Activated CD8-positive, alpha-beta T cell treated with anti-CD3 and anti-CD28 coated beads for 36 hours (primary cell): ENCODE results near the gene AP1S3. TPM values are rescaled to one million over a fixed set of nuclear protein-coding genes. Genes with fewer than 3 reads are reported as not detected.

ENCODE experiments used
- ATAC-seq: fragments of 200-7000 bp; cut with Tn5 transposase; one replicate; pipeline ENCODE4 v1.10.0; 2021; ENCODE audit warnings: mild to moderate bottlenecking, moderate library complexity
- CTCF ChIA-PET: fragments of 350-600 bp; sonication (Branson Sonifier 250); formaldehyde crosslinking; loops from one replicate; lab custom pipeline; 2021; ENCODE audit warnings: antibody characterized with exemption; lab: Charles Lee
- POLR2A ChIA-PET: fragments of 350-600 bp; sonication (Branson Sonifier 250); formaldehyde crosslinking; loops from one replicate; lab custom pipeline; 2021; ENCODE audit warnings: antibody characterized with exemption; lab: Charles Lee
- DNase-seq: peaks from one replicate; pipeline ENCODE4 v3.0.0-alpha.2; 2020
- H3K27ac Mint-ChIP-seq: one replicate; pipeline ENCODE4 v1.8.0; 2021; ENCODE audit warnings: mild to moderate bottlenecking, mixed read lengths
- H3K27me3 Mint-ChIP-seq: one replicate; pipeline ENCODE4 v1.8.0; 2021; ENCODE audit warnings: mixed read lengths
- H3K36me3 Mint-ChIP-seq: one replicate; pipeline ENCODE4 v1.8.0; 2021; ENCODE audit warnings: low read depth, mixed read lengths
- H3K4me1 Mint-ChIP-seq: one replicate; pipeline ENCODE4 v1.8.0; 2021; ENCODE audit warnings: low read depth, mixed read lengths
- H3K4me3 Mint-ChIP-seq: one replicate; pipeline ENCODE4 v1.8.0; 2021; ENCODE audit warnings: mild to moderate bottlenecking, moderate library complexity, mixed read lengths
- H3K9me3 Mint-ChIP-seq: one replicate; pipeline ENCODE4 v1.8.0; 2021; ENCODE audit warnings: mixed read lengths
- intact Hi-C: fragments of 100-400 bp; cut with micrococcal nuclease; formaldehyde crosslinking; loops from one replicate; pipeline ENCODE4 v1.10.0; 2022
- total RNA-seq, 2 experiments: library from RNA; stranded (reverse); gene quantifications; one replicate each; pipeline ENCODE4 v1.2.3, GENCODE V29; 2021
- TF ChIP-seq, protein P1 (sequence below): fragments of 200-600 bp; IDR thresholded peaks from one replicate; pipeline ENCODE4 v1.8.0; 2022; ENCODE audit warnings: antibody characterized with exemption, mild to moderate bottlenecking

AP1S3 gene
- total RNA-seq, 2 experiments from 2014 or later, result 5.7 to 6.6 TPM

DNA sequence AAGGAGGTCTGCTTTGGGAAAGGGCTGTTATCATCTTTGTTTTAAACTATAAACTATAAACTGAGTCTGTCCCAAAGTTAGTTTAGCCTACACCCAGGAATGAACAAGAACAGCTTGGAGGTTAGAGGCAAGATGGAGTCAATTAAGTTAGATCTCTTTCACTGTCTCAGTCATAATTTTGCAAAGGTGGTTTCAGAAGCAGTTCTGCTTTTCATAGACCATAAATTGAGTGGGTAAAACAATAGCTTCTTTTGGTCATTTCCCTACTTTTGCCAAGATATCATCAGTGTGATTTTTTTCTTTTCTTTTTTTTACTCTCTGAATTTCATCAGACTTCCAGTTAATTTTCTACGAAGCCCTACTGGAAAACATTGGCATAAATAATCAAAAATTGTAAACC is 117.0 kb downstream of the AP1S3 start:
- H3K36me3 Mint-ChIP-seq, result no peaks in the 10 kb centered on the region
- H3K27me3 Mint-ChIP-seq, result peaks cover 4% of the 10 kb centered on the region
- H3K9me3 Mint-ChIP-seq, result peaks cover 2% of the 10 kb centered on the region
- no peak overlapping the region for H3K4me3 Mint-ChIP-seq
- DNase-seq, result no peak
- no peak overlapping the region for H3K27ac Mint-ChIP-seq
- ChIA-PET POLR2A (no interaction called here), CTCF (interaction anchor here (1.1 kb wide), 1 partner anchor 40 kb away, joined by 3 read pairs; no protein-coding TSS in a partner anchor)
- ATAC-seq, result no peak
- TF ChIP-seq, protein P1, sequence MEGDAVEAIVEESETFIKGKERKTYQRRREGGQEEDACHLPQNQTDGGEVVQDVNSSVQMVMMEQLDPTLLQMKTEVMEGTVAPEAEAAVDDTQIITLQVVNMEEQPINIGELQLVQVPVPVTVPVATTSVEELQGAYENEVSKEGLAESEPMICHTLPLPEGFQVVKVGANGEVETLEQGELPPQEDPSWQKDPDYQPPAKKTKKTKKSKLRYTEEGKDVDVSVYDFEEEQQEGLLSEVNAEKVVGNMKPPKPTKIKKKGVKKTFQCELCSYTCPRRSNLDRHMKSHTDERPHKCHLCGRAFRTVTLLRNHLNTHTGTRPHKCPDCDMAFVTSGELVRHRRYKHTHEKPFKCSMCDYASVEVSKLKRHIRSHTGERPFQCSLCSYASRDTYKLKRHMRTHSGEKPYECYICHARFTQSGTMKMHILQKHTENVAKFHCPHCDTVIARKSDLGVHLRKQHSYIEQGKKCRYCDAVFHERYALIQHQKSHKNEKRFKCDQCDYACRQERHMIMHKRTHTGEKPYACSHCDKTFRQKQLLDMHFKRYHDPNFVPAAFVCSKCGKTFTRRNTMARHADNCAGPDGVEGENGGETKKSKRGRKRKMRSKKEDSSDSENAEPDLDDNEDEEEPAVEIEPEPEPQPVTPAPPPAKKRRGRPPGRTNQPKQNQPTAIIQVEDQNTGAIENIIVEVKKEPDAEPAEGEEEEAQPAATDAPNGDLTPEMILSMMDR, result no peak
- H3K4me1 Mint-ChIP-seq, result no peaks in the 10 kb centered on the region
- intact Hi-C loops, result no loop called here

DNA sequence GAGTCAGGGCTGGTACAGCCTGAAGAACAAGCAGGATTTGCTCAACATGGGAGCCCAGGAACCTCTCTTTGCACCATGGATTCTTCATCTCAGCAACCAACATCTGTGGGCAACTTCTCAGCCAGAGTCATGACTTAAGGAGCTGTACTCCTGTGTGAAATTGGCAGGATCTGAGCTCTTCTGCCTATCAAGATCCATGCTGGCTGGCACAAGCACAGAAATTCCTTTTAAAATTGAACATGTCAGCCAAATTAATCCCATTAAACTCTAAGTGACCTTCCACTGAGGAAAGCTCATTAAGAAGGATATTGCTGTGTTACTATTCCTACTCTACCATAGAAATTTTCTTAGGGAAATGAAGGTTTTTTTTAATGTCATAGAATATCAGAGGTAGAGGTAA is 124.7 kb downstream of the AP1S3 start:
- Mint-ChIP-seq H3K27me3 (peaks cover 4% of the 10 kb centered on the region), H3K36me3 (no peaks in the 10 kb centered on the region), H3K4me1 (no peaks in the 10 kb centered on the region), H3K4me3 (no peak overlapping the region), H3K9me3 (no peaks in the 10 kb centered on the region), H3K27ac (no peak overlapping the region)
- CTCF ChIA-PET, result no interaction called here
- no peak for ATAC-seq
- DNase-seq, result no peak
- TF ChIP-seq, protein P1, result no peak
- intact Hi-C loops, result no loop called here
- POLR2A ChIA-PET, result no interaction called here

DNA sequence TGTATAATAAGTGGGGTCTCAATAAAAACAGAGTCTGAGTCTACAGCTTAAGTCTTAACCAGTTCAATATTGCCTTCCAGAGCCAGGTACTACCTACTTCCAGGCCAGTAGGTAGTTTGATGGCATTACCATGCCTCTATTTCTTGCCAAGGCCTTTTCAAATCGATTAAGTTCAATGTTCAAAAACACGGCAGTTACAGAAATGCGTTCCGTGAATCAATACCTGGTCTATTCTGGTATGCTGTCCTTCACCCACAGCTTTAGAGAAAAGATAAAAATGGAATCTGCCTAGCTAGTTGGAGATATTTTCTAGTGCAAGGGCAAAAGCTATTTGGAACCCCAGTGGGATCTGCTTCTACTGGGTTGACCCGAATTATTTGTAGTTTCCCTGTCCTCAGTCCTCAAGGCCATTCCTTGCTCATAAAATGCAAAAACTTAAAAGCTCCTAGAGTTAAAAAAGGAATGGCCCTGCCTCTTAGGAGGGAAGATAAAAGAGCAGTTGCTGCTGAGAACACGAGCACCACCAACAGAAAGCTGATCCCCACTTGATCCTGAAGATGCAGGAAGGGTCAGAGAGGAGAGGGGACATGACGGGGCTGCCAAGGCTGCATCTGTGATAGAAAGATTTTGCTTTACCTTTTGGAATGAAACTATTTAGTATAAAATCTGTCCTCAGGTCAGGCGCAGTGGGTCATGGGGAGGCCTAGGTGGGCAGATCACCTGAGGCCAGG is 125.6 kb downstream of the AP1S3 start:
- H3K9me3 Mint-ChIP-seq, result no peaks in the 10 kb centered on the region

More for the DNA sequence above, 125.6 kb downstream of the AP1S3 start:
- Mint-ChIP-seq H3K36me3 (no peaks in the 10 kb centered on the region), H3K4me3 (no peak overlapping the region), H3K4me1 (no peaks in the 10 kb centered on the region), H3K27me3 (peaks cover 4% of the 10 kb centered on the region), H3K27ac (no peak overlapping the region)
- DNase-seq, result no peak
- POLR2A ChIA-PET, result no interaction called here
- intact Hi-C loops, result no loop called here
- CTCF ChIA-PET, result no interaction called here
- no peak for ATAC-seq
- TF ChIP-seq, protein P1, result no peak

Other genes with a start within 250 kb of the AP1S3 start
- not detected for gene SCG2, start 235.2 kb downstream of the AP1S3 start, total RNA-seq
- 10 to 100 TPM; 20.8 to 23.1 TPM for gene WDFY1, start 107.8 kb upstream of the AP1S3 start, total RNA-seq
- gene MRPL44, start 119.9 kb upstream of the AP1S3 start, total RNA-seq, result 10 to 100 TPM; 37.8 to 40.4 TPM
- 10 to 100 TPM; 40.4 to 42.4 TPM for gene SERPINE2, start 201.7 kb upstream of the AP1S3 start, total RNA-seq